Urothelium cell line (cell line): ENCODE measurements around the gene DCAF12L1.

ENCODE experiments used
- DNase-seq: peaks from one replicate; pipeline ENCODE4 v3.0.0; 2011; ENCODE audit warnings: low spot score, mixed read lengths
- FAIRE-seq: peaks from 2 replicates; lab custom pipeline; 2011; peaks lifted over from hg19 to GRCh38; lab: Jason Lieb, UNC

DCAF12L1 gene

GRCh38 chrX:126552313-126553022 is at the start of gene DCAF12L1:
TSS of gene DCAF12L1 (minus strand) at chrX:126552814. CDS start at chrX:126552608, 206 bp downstream.
- FAIRE-seq, result no peak
- DNase-seq, result peak; percentile 44

GRCh38 chrX:126580877-126581276 is 28.3 kb upstream of the DCAF12L1 start:
- DNase-seq, result no peak
- peak; percentile 100 for FAIRE-seq

GRCh38 chrX:126575911-126576310 is 23.3 kb upstream of the DCAF12L1 start:
- FAIRE-seq (no peak), DNase-seq (no peak)

GRCh38 chrX:126557151-126557550 is 4.5 kb upstream of the DCAF12L1 start:
- FAIRE-seq, result no peak
- DNase-seq, result no peak

- FAIRE-seq, result no peak
- DNase-seq, result no peak
Observed at GRCh38 chrX:126551725-126552312, 795 bp downstream of the DCAF12L1 start.

- FAIRE-seq, result no peak
- no peak for DNase-seq
Observed at GRCh38 chrX:126551306-126551705, 1.3 kb downstream of the DCAF12L1 start.

- FAIRE-seq (no peak), DNase-seq (no peak)
Observed at GRCh38 chrX:126550816-126551215, 1.8 kb downstream of the DCAF12L1 start.

GRCh38 chrX:126509923-126510322 is 42.7 kb downstream of the DCAF12L1 start:
- FAIRE-seq (no peak), DNase-seq (no peak)
